Upper lobe of right lung (tissue), 1 donor: ENCODE measurements around the gene HAPLN1. TPM values are rescaled to one million over a fixed set of nuclear protein-coding genes. Genes with fewer than 3 reads are reported as not detected.

ENCODE experiments used
- ATAC-seq: fragments of 200-7000 bp; cut with Tn5 transposase; one replicate; pipeline ENCODE4 v1.9.1; 2020; ENCODE audit warnings: mild to moderate bottlenecking, moderate library complexity
- DNase-seq: peaks from one replicate; pipeline ENCODE4 v3.0.0-alpha.2; 2020
- H3K27ac ChIP-seq: fragments of 200-600 bp; one replicate; pipeline ENCODE4 v1.8.0; 2022
- H3K27me3 ChIP-seq: fragments of 200-600 bp; one replicate; pipeline ENCODE4 v1.8.0; 2022; ENCODE audit warnings: mild to moderate bottlenecking
- H3K36me3 ChIP-seq: fragments of 200-600 bp; one replicate; pipeline ENCODE4 v1.8.0; 2022
- H3K4me1 ChIP-seq: fragments of 200-600 bp; one replicate; pipeline ENCODE4 v1.8.0; 2022
- H3K4me3 ChIP-seq: fragments of 200-600 bp; one replicate; pipeline ENCODE4 v1.8.0; 2022; ENCODE audit warnings: mild to moderate bottlenecking
- H3K9me3 ChIP-seq: fragments of 200-600 bp; one replicate; pipeline ENCODE4 v1.8.0; 2022
- CTCF ChIP-seq: fragments of 200-600 bp; IDR thresholded peaks from one replicate; pipeline ENCODE4 v1.8.0; 2022; ENCODE audit warnings: antibody characterized with exemption
- intact Hi-C: fragments of 100-400 bp; cut with DNase I; formaldehyde crosslinking; loops from one replicate; pipeline ENCODE4 v1.11.0; 2022
- total RNA-seq: library from RNA; stranded (reverse); fragmentation: NEBNext Ultra II Directional; extraction: Animal tissue kit (Norgen Biotek cat#: 25700); gene quantifications from one replicate; pipeline ENCODE4 v1.2.1, GENCODE V29; 2021
- donor health status: DM: no; HTN: yes; CAD: no; lungs with severe emphysema.

Gene HAPLN1
- total RNA-seq, 1 donor from 2014 or later: 0.12 TPM

GRCh38 chr5:83683836-83684235 is 36.8 kb downstream of the HAPLN1 start:
- no peak for TF ChIP-seq CTCF
- intact Hi-C loops: no loop called here
- H3K4me3 ChIP-seq: no peak overlapping the region
- DNase-seq (no peak), ATAC-seq (no peak)
- no peaks in the 10 kb centered on the region for H3K27me3 ChIP-seq
- H3K36me3 ChIP-seq: no peaks in the 10 kb centered on the region
- no peaks in the 10 kb centered on the region for H3K9me3 ChIP-seq
- no peak overlapping the region for H3K27ac ChIP-seq
- H3K4me1 ChIP-seq: no peaks in the 10 kb centered on the region

- Histone ChIP-seq H3K27me3 (no peaks in the 10 kb centered on the region), H3K4me3 (no peak overlapping the region), H3K9me3 (no peaks in the 10 kb centered on the region), H3K4me1 (no peaks in the 10 kb centered on the region), H3K27ac (no peak overlapping the region), H3K36me3 (no peaks in the 10 kb centered on the region)
- TF ChIP-seq CTCF: no peak
- DNase-seq (no peak), ATAC-seq (no peak)
- intact Hi-C loops: no loop called here
Observed at GRCh38 chr5:83672646-83673045, 48.0 kb downstream of the HAPLN1 start.

- ATAC-seq: no peak
- no peaks in the 10 kb centered on the region for H3K36me3 ChIP-seq
- no peak for DNase-seq
- H3K27me3 ChIP-seq: no peaks in the 10 kb centered on the region
- H3K27ac ChIP-seq: no peak overlapping the region
- TF ChIP-seq CTCF: no peak
- H3K4me1 ChIP-seq: no peaks in the 10 kb centered on the region
- intact Hi-C loops: no loop called here
- H3K4me3 ChIP-seq: no peak overlapping the region
- H3K9me3 ChIP-seq: no peaks in the 10 kb centered on the region
Observed at GRCh38 chr5:83672158-83672557, 48.5 kb downstream of the HAPLN1 start.

- no peak for TF ChIP-seq CTCF
- DNase-seq (no peak), ATAC-seq (no peak)
- Histone ChIP-seq H3K27ac (no peak overlapping the region), H3K36me3 (no peaks in the 10 kb centered on the region), H3K27me3 (no peaks in the 10 kb centered on the region), H3K4me1 (no peaks in the 10 kb centered on the region), H3K4me3 (no peak overlapping the region), H3K9me3 (no peaks in the 10 kb centered on the region)
- intact Hi-C loops: no loop called here
Observed at GRCh38 chr5:83665631-83666030, 55.0 kb downstream of the HAPLN1 start.

GRCh38 chr5:83662558-83662957 is 58.1 kb downstream of the HAPLN1 start:
- intact Hi-C loops: no loop called here
- no peak for TF ChIP-seq CTCF
- no peaks in the 10 kb centered on the region for H3K4me1 ChIP-seq
- ATAC-seq: no peak
- H3K27ac ChIP-seq: no peak overlapping the region
- H3K9me3 ChIP-seq: no peaks in the 10 kb centered on the region
- no peak for DNase-seq
- H3K4me3 ChIP-seq: no peak overlapping the region
- no peaks in the 10 kb centered on the region for H3K27me3 ChIP-seq
- H3K36me3 ChIP-seq: no peaks in the 10 kb centered on the region

- intact Hi-C loops: no loop called here
- Histone ChIP-seq H3K4me3 (no peak overlapping the region), H3K27ac (no peak overlapping the region), H3K9me3 (no peaks in the 10 kb centered on the region), H3K27me3 (no peaks in the 10 kb centered on the region), H3K36me3 (no peaks in the 10 kb centered on the region), H3K4me1 (no peaks in the 10 kb centered on the region)
- ATAC-seq (no peak), DNase-seq (no peak)
- no peak for TF ChIP-seq CTCF
Observed at GRCh38 chr5:83657807-83658525, 62.7 kb downstream of the HAPLN1 start.
